GM12892 (cell line): ENCODE measurements around the gene QRICH2.

ENCODE experiments used
- DNase-seq: peaks from one replicate; pipeline ENCODE4 v3.0.0; 2011; ENCODE audit not compliant: insufficient read length
- FAIRE-seq: peaks from 2 replicates; lab custom pipeline; 2011; peaks lifted over from hg19 to GRCh38; lab: Jason Lieb, UNC
- POLR2A ChIP-seq: IDR thresholded peaks from 2 replicates; pipeline ENCODE4 v1.6.1; 2011; ENCODE audit warnings: low read depth, low read length, control low read depth
- POLR2AphosphoS5 ChIP-seq: IDR thresholded peaks from 2 replicates; pipeline ENCODE4 v1.6.1; 2011; ENCODE audit warnings: low read depth, low read length, control low read depth
- TAF1 ChIP-seq: IDR thresholded peaks from 2 replicates; pipeline ENCODE4 v1.6.1; 2011; ENCODE audit warnings: low read depth, mild to moderate bottlenecking, control low read depth, low read length, borderline replicate concordance

Gene QRICH2

DNA sequence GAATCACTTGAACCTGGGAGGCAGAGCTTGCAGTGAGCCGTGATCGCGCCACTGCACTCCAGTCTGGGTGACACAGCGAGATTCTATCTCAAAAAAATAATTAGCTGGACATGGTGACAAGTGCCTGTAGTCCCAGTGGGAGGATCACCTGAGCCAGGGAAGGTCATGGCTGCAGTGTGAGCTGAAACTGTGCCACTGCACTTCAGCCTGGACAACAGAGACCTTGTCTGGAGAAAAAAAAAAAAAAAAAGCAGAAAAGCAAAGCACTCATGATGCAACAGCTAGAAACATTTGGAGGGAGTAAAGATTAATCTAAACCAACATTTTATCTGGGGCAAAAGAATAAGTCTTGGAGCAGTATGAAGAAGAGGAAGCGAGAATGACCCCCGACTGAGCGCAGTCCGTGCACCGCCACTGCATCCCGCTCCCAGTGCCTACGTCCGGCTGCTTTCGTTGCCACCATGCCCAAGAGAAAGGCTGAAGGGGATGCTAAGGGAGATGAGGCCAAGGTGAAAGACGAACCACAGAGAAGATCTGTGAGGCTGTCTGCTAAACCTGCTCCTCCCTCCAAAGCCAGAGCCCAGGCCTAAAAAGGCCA, 37.4 kb upstream of the QRICH2 start:
- DNase-seq (no peak), FAIRE-seq (no peak)
- TF ChIP-seq POLR2AphosphoS5 (no peak), POLR2A (no peak), TAF1 (no peak)

DNA sequence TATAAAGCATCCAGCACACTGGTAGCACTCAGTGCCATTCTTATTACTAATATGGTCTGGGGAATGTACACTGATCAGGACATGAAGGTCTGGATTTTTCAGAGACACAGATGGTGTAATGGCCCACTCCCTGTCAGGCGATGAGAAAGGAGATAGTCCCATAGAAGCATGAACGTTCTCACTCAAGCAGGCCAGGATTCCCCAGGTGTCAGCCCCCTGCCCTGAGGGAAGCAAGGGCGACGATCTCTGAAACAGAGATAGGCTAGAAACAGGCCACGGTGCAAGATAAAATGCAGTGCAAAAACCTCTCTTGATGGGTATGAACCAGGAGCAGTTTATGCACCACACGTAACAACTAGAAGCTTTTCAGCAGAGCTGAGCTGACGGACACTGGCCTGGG, 35.0 kb upstream of the QRICH2 start:
- FAIRE-seq (no peak), DNase-seq (no peak)
- TF ChIP-seq TAF1 (no peak), POLR2AphosphoS5 (no peak)

DNA sequence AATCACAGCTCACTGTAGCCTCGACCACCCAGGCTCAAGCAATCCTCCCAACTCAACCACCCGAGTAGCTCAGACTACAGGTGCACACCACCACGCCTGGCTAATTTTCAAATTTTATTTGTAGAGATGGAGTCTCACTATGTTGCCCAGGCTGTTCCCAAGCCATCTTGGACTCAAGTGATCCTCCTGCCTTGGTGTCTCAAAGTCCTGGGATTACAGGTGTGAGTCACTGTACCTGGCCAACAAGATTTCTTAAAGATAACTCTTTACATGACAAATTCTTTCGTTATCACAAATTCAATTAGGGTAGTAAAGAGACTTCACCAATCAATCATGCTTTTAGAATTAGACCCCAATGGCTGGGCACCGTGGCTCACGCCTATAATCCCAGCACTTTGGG, 33.2 kb upstream of the QRICH2 start:
- TF ChIP-seq POLR2A: no peak
- no peak for TF ChIP-seq POLR2AphosphoS5
- TF ChIP-seq TAF1: no peak
- no peak for DNase-seq
- no peak for FAIRE-seq

DNA sequence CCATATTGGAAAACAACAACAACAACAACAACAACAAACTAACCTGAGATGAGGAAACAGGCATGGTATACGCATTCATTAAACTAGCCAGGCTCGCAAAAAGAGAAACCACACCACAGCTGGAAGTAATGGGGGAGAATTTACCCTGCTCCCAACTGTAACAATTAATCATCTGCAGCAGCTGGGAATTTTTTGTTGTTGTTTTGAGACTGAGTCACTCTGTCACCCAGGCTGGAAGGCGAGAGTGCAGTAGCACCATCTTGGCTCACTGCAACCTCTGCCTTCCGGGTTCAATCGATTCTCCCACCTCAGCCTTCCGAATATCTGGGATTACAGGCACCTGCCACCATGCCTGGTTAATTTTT, 29.3 kb upstream of the QRICH2 start:
- no peak for TF ChIP-seq POLR2A
- no peak for TF ChIP-seq TAF1
- TF ChIP-seq POLR2AphosphoS5: no peak
- FAIRE-seq (no peak), DNase-seq (no peak)

DNA sequence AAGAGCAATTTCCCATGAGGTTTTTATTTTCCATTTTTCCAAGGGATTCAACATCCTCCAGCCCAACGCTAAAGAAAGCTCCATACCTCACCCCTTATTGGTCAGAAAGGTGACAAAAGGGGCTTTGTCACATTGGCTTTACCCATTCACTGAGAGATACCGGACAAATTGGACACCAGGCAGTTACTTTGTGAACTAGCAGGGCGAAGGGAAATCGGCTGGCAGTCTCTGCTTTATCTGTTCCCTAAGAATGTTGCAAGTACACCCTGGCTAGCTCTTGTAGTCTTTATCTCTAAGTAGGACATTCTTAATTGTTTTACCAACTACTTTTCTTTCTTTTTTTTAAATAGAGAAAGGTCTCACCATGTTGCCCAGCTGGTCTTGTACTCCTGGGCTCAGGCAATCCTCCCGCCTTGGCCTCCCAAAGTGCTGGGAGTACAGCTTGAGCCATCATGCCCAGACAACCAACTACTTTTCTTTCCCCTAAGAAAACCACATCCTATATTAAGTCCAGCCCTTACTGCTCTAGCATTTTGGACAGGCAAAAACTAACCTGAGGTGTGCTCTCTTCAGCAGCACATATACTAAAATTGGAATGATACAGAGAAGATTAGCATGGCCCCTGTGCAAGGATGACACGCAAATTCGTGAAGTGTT, 28.8 kb upstream of the QRICH2 start:
- no peak for DNase-seq
- FAIRE-seq: no peak
- TF ChIP-seq TAF1: no peak
- TF ChIP-seq POLR2AphosphoS5: no peak
- TF ChIP-seq POLR2A: no peak

DNA sequence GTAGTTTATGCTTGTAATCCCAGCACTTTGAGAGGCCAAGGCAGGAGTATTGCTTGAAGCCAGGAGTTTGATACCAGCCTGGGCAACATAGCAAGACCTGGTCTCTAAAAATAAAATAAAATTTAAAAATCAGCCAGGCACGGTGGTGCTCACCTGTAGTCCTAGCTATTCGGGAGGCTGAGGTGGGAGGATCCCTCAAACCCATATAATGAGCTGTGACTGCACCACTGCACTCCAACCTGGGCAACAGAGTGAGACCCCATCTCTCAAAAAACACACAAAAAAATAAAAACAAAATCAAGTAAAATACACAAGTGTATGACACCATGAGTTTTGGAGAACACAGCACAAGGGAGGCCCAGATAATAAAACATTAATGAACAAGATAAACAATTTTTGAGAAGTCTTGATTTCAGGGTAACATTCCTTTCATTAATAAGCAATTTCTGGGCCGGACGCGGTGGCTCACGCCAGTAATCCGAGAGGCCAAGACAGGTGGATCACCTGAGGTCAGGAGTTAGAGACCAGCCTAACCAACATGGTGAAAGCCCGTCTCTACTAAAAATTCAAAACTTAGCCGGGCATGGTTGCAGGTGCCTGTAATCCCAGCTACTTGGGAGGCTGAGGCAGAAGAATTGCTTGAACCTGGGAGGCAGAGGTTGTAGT, 27.8 kb upstream of the QRICH2 start:
- DNase-seq: no peak
- TF ChIP-seq POLR2A (no peak), TAF1 (no peak), POLR2AphosphoS5 (no peak)
- no peak for FAIRE-seq

DNA sequence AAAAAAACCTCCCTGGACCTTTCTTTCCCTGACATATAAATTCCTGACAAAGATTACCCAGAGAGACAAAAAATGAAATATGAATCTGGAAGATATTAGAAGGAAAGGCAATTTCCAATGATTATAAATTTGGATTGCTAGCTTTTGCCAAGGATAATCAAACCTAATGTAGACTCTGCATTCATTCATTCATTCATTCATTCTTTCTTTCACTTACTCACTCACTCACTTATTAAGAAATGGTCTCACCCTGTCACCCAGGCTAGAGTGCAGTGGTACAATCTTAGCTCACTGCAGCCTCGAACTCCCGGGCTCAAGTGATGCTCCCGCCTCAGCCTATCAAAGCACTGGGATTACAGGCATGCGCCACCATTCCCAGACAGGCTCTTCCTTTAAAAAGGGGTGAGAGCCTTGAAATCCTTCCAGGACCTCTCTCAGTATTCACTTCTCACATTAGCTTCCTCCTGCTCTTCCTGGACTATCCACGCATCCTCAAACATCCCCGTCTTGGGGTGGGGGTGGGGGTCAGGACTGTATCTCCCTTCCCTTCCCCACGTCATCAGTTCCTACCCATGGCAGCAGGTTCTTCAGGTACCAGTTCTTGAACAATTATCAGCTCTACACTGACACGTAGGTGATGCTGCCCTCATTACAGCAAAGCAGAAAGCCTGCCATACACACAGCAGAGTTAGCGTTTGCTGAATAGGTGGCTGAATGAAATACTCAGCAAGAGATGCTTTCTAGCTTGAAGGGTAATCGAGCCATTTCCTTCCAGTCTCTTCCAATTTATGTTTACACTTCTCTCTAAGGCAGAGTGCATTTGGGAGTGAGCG, 25.8 kb upstream of the QRICH2 start:
- DNase-seq (no peak), FAIRE-seq (no peak)
- TF ChIP-seq TAF1 (no peak), POLR2A (no peak), POLR2AphosphoS5 (no peak)

DNA sequence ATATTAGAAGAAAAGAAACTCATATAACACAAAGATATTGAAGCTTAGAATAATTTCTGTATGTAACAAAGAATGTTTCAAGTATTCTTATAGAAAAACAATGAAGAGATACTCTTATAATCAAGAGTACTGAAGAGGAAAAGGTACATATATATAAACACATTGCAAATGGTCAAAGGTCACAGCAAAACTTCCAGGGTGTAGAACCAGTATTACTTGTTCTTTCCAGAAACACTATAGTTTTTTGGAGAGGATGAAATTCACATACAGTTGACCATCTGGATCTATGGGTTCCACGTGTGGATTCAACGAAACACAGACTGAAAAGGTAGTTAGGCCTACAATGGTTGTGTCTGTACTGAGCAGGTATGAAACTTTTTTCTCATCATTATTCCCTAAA, 23.0 kb upstream of the QRICH2 start:
- TF ChIP-seq POLR2A: no peak
- TF ChIP-seq POLR2AphosphoS5: no peak
- no peak for TF ChIP-seq TAF1
- FAIRE-seq (no peak), DNase-seq (no peak)

DNA sequence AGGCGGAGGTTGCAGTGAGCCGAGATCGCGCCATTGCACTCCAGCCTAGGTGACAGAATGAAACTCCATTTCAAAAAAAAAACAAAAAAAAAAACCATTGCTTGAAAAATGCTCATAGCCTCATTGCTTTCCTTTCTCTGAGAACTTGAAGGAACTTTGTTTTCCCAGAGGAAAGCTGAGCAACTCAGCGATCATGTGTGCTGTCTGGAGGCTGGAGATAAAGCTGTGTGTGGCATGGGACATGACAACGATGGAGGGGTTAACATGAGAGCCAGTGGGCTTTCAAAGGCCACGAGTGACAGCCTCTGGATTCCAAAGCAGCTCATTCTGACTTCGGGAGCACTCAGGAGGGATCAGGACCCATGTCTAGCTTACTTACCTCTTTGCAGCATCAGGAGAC, 21.6 kb upstream of the QRICH2 start:
- no peak for FAIRE-seq
- no peak for DNase-seq
- TF ChIP-seq TAF1 (no peak), POLR2A (no peak), POLR2AphosphoS5 (no peak)

DNA sequence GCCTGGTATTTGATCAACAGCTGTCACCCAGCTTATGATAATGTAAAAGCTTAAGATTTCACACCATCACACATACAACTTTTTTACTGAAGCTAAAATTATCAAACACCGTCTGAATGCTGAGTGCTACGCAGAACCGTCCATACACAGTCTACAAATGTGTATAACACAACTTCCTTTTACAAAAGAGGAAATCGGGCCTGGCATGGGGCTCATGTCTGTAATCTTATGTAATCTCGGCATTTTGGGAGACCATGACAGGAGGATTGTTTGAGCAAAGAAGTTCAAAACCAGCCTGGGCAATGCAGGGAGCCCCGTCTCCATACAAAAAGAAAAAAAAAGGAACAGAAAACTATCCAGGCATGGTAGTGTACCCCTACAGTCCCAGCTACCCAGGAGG, 19.6 kb upstream of the QRICH2 start:
- TF ChIP-seq POLR2AphosphoS5: no peak
- TF ChIP-seq POLR2A: no peak
- no peak for TF ChIP-seq TAF1
- DNase-seq (no peak), FAIRE-seq (no peak)

DNA sequence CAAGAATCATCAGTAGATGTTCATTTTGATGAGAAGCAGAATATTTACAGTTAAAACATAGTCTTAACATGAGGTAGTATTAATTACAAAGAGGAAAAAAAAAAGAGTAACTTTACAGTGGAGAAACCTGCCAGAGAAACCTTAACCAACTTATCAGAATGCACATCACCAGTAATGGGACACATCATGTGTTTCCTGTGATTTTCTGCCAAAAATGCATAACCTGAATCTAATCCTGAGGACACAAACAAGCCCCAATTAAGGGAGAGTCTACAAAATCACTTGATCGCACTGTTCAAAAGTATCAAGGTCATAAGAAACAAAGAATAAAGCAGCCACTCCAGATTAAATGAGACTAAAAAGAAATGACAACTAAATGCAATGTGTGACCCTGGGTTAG, 18.2 kb upstream of the QRICH2 start:
- DNase-seq (no peak), FAIRE-seq (no peak)
- TF ChIP-seq POLR2AphosphoS5 (no peak), TAF1 (no peak), POLR2A (no peak)

DNA sequence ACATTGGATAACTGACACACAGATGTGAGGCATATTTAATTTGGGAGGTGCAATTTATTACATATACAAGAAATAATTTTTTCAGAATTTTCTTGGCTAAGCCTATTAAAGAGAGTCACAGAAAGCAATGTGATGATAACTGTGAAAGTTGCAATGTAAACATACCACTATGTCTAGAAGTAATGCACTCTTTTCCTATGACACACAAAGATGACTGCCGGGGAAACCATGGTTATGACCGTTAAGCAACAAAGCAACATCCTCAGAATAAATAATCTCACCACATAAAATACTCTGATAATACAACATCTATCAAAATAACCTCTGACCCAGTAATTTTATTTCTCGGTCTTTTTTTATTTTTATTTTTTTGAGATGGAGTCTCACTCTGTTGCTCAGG, 10.5 kb upstream of the QRICH2 start:
- no peak for FAIRE-seq
- no peak for DNase-seq
- TF ChIP-seq POLR2AphosphoS5 (no peak), TAF1 (no peak), POLR2A (no peak)

DNA sequence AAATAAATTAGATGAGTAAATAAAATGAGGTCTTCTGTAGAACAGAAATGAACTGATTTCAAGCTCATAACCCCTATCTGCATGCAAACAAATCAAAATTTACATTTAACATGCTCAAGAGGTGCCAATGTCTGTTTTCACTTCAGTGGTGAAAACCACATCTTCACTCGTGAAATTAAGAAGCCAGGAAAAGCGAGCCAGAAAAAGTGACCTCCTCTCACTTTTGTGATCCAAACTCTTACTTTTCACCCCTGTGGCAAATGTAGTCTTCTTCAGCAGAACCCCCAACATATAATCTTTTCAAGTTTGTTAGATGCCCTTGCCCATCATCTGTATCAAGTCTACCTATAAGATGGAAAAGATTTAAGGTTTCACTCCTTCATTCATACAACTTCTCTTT, 9.5 kb upstream of the QRICH2 start:
- no peak for FAIRE-seq
- TF ChIP-seq POLR2AphosphoS5 (no peak), POLR2A (no peak), TAF1 (no peak)
- no peak for DNase-seq
